ENCODE data around the gene CADPS. TPM values are rescaled to one million over a fixed set of nuclear protein-coding genes. Genes with fewer than 3 reads are reported as not detected.

Gene CADPS
- total and polyA plus RNA-seq, 2 experiments from 2014 or later = 2.8 to 8.1 TPM

- DNase-seq (ENCODE audit: low spot score) = no peak
- Histone ChIP-seq H3K9me3 (ENCODE audit: low read depth) (no peaks in the 10 kb centered on the region), H3K27me3 (no peaks in the 10 kb centered on the region), H3K36me3 (replicated peaks; ENCODE audit: insufficient read depth, low read depth) (no peaks in the 10 kb centered on the region), H2AFZ (no peak overlapping the region), H3K9me2 (replicated peaks; ENCODE audit: insufficient read depth) (no peaks in the 10 kb centered on the region), H3K27ac (no peak overlapping the region), H3K79me2 (no peaks in the 10 kb centered on the region), H3K4me2 (no peak overlapping the region), H3K4me3 (no peak overlapping the region), H3K4me1 (ENCODE audit: insufficient read depth) (no peaks in the 10 kb centered on the region), H4K20me1 (ENCODE audit: insufficient read depth, poor library complexity, severe bottlenecking) (no peaks in the 10 kb centered on the region)
- WGBS (ENCODE audit: low lambda C conversion rate, missing lambda C conversion rate) = 96% methylated on average over 2 of the region's 2 CpGs
- TF ChIP-seq EZH2 (IDR thresholded peaks at IDR 0.05; ENCODE audit: borderline replicate concordance) (no peak), CTCF (IDR thresholded peaks at IDR 0.05; ENCODE audit: poor library complexity) (no peak), EZH2phosphoT487 (IDR thresholded peaks at IDR 0.05; ENCODE audit: low read depth, severe bottlenecking, unreplicated experiment) (no peak)
These were observed 378.7 kb downstream of the CADPS start for GRCh38 chr3:62496503-62496902.

- DNase-seq (ENCODE audit: low spot score) = no peak
- Histone ChIP-seq H3K27me3 (no peaks in the 10 kb centered on the region), H3K79me2 (no peaks in the 10 kb centered on the region), H3K4me2 (no peak overlapping the region), H3K9me2 (replicated peaks; ENCODE audit: insufficient read depth) (no peaks in the 10 kb centered on the region), H4K20me1 (ENCODE audit: insufficient read depth, poor library complexity, severe bottlenecking) (no peaks in the 10 kb centered on the region), H3K27ac (no peak overlapping the region), H3K36me3 (replicated peaks; ENCODE audit: insufficient read depth, low read depth) (no peaks in the 10 kb centered on the region), H2AFZ (no peak overlapping the region), H3K4me1 (ENCODE audit: insufficient read depth) (no peaks in the 10 kb centered on the region), H3K9me3 (ENCODE audit: low read depth) (no peaks in the 10 kb centered on the region), H3K4me3 (no peak overlapping the region)
- TF ChIP-seq EZH2phosphoT487 (IDR thresholded peaks at IDR 0.05; ENCODE audit: low read depth, severe bottlenecking, unreplicated experiment) (no peak), EZH2 (IDR thresholded peaks at IDR 0.05; ENCODE audit: borderline replicate concordance) (no peak), CTCF (IDR thresholded peaks at IDR 0.05; ENCODE audit: poor library complexity) (no peak)
- WGBS (ENCODE audit: low lambda C conversion rate, missing lambda C conversion rate) = 77% methylated on average over 4 of the region's 4 CpGs
These were observed 382.0 kb downstream of the CADPS start for GRCh38 chr3:62493109-62493801.

- no peaks in the 10 kb centered on the region for H4K20me1 ChIP-seq (ENCODE audit: insufficient read depth, poor library complexity, severe bottlenecking)
- H3K27ac ChIP-seq = no peak overlapping the region
- H2AFZ ChIP-seq = no peak overlapping the region
- H3K9me2 ChIP-seq (replicated peaks; ENCODE audit: insufficient read depth) = no peaks in the 10 kb centered on the region
- H3K4me1 ChIP-seq (ENCODE audit: insufficient read depth) = no peaks in the 10 kb centered on the region
- H3K9me3 ChIP-seq (ENCODE audit: low read depth) = no peaks in the 10 kb centered on the region
- no peak for DNase-seq (ENCODE audit: low spot score)
- no peak overlapping the region for H3K4me2 ChIP-seq
- H3K79me2 ChIP-seq = no peaks in the 10 kb centered on the region
- no peak overlapping the region for H3K4me3 ChIP-seq
- TF ChIP-seq EZH2phosphoT487 (IDR thresholded peaks at IDR 0.05; ENCODE audit: low read depth, severe bottlenecking, unreplicated experiment) (no peak), EZH2 (IDR thresholded peaks at IDR 0.05; ENCODE audit: borderline replicate concordance) (no peak), CTCF (IDR thresholded peaks at IDR 0.05; ENCODE audit: poor library complexity) (no peak)
- H3K36me3 ChIP-seq (replicated peaks; ENCODE audit: insufficient read depth, low read depth) = no peaks in the 10 kb centered on the region
- no peaks in the 10 kb centered on the region for H3K27me3 ChIP-seq
- WGBS (ENCODE audit: low lambda C conversion rate, missing lambda C conversion rate) = 93% methylated on average over 4 of the region's 4 CpGs
These were observed 392.3 kb downstream of the CADPS start for GRCh38 chr3:62482961-62483360.

Data from hepatocyte (in vitro differentiated cells).